ENCODE measurements around the gene SETD3.
A peak's percentile ranks its signal among the peaks of the same experiment; 100 is the strongest.

The SETD3 gene

DNA sequence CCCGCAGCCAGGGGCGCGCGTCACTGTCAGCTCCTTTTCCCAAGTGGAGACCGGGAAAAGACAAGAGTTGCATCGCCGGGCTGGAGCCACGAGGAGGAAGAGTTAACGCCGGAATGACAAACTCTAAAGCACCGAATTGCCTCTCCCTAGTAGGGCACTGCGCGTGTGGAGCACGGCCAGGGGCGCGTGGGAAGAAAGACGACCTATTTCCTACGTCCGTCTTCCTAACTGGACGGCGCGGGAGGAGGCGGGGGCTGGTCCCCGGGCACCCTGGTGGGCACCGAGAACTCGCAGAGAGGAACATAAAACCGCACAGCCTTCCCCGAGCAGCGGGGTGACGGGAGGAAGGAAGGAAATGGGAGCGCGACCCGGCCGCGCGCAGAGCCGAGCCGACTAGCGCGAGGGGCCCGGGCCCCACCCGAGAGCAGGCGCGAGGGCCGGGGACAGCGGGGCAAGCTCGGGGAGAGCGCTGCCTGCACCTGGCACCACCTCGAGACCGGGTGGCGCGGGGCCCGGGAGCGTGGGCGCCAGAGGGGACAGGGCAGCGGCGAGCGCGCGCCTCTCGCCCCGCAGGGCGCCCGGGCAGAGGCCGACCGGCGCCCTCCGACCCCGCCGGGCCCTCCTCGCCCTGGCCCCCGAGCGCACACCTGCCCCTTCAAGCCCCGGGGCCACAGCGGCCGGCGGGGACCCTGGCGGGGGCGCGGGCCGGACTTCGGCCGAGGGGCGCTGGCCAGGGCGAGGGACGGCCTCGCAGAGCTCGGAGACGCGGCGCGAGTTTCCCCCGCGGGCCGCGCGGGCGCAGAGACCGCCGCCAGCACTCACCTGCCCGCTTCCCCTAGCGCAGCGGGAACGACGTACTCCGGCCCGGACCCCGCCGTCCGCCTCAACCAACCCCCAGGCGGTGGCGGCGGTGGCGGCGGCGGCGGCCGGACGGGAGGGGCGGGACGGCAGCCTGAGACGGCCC, at the start of gene SETD3:
SETD3 (minus strand) TSS at position 954 of the 964 bp plus-strand sequence. CDS start 15,054 bp downstream, outside the sequence.
- DNase-seq, result peak; percentile 3 to 44

GRCh38 chr14:99529899-99530298, 49.2 kb upstream of the SETD3 start:
- DNase-seq, result no peak

GRCh38 chr14:99527427-99528076, 46.9 kb upstream of the SETD3 start:
- no peak for DNase-seq

DNA sequence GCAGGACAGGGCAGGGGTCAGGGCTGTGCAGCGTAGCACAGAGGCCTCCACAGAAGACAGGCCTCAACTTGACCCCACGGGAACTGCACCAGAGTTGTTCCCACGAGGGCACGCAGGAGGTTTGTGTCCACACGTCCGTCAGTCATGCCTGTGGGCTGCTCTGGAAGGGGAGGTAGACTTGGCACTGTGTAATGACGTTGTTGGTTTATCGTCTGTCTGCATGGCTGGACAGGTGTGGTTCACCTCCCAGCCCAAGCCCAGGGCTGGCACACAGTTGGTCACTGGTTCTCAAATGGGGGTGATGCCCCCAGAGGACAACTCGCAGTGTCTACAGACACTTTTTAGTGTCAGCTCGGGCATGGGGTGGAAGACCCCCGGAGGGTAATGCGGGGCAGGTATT, 46.4 kb upstream of the SETD3 start:
- no peak for DNase-seq

DNA sequence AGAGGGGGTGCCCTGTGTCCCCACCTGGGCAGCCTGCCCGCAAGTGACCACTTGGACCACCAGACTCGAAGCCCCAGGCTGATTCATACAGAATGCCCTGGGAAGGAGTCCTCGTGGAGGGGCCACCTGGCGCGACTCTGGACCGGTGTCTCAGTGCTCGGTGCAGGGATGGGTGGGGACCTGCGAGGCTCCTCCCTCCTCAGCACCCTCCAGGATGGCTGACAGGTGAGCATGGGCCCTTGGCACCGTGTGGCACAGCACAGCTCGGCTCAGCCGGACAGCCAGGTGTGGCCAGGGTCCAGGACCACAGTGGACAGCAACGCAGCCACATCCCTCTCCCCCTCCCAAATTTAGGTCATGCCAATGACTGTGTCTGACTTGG, 45.0 kb upstream of the SETD3 start:
- DNase-seq, result no peak

DNA sequence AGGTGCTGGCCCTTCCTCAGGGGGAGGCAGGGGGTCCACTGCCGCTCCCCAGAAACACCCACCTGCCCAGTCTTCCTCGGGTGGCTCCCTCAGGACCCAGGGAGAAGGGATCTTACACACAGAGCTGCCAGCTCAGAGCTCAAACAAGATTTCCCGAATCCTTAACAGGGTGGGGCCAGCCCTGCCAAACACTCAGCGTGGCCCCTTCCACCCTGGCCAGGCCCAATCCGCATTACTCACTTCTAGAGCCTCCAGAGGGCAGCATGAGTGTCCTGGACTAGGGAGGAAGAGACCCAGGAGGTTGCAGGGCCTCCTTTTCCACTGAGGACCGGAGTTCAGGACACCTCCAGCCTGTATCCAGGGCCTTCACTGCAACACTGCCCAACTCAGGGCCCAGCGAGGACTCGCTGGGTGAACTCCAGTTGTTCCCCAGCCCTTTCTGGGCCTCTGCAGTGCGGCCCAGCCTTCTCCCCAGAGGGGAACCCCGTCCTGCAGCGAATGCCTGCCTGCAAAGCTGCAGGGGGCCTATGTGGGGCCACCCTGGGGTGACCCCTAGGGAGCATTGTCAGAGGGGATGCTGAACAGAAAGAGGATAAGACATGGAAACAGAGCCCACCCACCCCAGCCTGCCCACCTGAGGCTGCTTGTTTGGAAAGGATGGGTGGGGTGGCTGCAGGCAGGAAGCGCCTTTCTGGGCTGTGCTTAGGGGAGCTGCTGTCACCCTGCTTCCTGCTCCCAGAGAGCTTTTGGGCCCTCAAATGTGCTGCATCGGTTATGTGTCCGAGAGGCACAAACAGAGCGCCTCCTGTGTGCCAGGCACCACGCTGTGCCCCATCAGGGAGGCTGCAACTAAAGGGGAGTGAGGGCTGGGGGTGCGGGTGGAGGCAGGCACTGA, 44.4 kb upstream of the SETD3 start:
- peak in 1 of 2 donors; percentile 16 for DNase-seq

- no peak for DNase-seq
Measured at GRCh38 chr14:99524091-99524661, 43.5 kb upstream of the SETD3 start.

- no peak for DNase-seq
Measured at GRCh38 chr14:99523704-99524055, 43.0 kb upstream of the SETD3 start.

DNA sequence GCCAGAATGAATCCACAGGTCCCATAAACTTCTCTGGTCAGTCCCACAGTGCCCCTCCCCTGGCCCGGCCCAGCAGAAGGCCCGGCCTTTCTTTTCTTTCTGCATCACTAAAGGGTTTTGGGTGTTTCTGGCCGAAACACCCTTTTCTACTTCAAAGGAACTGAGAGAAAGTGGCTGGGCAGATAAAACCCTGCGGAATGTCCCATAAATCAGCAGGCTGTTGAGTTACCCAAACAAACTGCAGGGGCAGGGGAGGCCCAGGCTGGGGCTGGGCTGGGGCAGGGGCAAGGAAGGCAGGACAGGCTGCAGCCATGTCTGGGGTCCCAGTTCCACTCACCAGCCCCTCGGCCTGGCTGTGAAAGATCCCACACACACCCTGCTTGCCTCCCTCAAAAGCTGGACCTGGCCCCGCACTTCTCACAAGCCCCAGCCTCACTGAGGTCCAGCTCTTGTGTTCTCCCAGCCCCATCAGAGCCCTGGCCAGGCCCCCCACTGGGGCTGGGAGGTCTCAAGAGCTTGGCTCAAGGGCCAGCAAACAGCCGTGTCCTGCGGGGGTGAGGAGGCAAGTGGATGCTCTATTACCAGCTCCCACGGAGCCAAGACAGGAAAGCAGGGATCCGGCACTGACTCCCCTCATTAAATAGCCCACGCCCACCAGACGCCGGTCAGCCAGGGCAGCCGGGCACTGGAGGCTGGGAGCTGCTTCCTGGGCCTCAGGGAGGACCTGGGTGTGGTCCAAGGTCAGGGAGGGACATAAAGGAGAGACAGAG, 42.5 kb upstream of the SETD3 start:
- no peak for DNase-seq

DNA sequence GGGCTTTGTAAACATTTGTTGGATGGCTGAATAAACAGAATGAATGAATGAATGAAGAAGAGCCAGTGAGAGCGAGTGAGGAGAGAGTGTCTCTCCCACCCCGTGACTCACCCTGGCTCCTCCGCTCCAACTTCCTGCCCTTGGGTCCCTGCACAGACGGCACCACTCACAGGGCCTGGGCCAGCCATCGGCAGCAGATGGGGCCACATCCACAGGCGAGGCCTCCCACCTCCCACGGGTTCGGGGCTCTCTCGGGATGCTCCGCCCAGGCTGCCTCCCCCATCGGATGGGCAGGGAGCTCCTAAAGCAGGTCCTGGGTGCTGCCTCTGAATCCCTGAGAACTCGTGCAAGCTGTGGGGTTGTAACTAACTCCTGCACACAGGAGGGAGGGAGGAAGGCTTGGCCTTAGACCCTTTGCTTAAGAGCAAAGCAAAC, 41.8 kb upstream of the SETD3 start:
- no peak for DNase-seq

GRCh38 chr14:99522025-99522401, 41.4 kb upstream of the SETD3 start:
- DNase-seq, result no peak

DNA sequence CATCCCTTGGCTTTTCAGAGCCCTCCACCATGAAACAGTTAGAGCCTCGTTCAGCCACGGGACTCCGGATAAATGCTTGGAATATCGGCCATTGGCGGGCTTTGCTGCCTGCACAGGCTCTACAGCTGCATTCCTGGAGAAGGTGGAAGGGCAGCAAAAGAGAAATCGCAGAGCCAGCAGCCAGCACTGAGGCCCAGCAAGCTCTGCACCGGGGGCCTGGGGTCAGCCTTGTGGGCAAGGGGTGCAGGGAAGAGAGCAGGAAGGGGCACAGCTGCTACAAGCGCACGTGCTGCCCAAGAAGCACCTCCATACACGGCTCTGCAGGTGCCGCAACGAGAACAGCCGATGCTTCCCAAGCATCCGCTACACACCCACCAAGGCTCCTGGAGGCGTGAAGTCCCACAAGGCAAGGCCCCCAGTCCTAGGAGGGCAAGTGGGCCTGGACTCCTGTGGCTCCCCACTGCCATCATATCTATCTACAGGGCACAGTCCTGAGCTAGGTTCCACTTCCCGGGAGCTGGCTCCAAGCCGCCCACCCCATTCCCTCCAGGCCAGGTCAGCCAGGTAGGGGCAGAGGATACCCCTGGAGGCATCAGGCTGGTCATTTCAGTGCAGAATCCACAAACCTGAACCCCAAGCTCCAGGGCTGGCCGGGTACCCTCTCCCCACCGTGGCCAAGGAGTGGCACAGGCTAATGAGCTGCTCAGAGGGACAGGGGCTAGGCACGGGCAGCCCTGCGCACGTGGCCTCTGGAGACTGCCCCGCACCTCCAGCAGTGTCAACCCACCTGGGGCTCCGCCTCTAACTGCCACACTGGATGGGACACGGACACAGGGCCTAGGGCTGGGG, 40.7 kb upstream of the SETD3 start:
- DNase-seq, result no peak

- DNase-seq, result no peak
Measured at GRCh38 chr14:99520571-99521081, 40.0 kb upstream of the SETD3 start.

DNA sequence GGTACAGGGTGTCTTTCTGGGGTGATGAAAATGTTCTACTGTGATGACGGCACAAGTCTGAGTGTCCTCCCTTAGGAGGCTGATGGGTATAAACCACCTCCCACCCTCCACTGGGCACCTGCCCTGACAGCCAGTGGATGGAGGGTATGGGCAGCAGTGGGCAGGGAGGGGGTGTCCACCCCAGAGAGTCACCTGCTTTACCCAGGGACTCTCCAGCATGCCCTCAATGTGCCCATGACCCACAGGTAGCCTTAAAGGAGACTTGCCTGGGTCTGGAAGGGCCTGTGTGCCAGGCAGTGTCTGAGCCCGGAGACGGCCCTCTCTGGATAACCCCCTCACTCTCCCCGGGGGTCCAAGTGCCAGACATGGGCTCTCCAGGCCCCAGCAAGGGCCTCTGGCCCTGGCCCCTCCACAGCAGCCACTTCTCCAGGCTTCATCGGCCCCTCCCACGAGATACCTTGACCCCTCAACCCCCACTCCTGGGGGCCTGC, 39.3 kb upstream of the SETD3 start:
- no peak for DNase-seq

DNA sequence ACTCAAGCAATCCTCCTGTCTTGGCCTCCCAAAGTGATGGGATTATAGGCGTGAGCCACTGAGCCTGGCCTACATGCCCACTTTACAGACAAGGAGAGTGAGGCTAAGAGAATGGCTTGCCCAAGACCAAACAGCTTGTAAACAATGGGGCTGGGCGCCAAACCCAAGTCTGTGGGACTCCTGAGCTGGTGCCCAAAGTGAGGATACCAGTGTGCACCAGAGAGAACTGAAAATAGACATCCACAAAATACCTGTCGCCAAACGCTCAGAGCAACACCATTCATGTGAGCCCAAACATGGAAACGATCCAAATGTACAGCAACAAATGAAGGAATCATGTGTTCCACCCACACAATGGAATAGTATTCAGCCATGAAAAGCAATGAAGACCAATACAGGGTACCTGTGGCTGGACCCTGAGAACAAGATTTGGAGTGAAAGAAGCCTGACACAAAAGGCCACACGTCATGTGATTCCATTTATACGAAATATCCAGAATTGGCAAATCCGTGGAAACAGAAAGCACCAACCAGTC, 38.8 kb upstream of the SETD3 start:
- DNase-seq, result no peak

- peak; percentile 77 to 85 for DNase-seq
Measured at GRCh38 chr14:99518441-99519346, 38.0 kb upstream of the SETD3 start.

DNA sequence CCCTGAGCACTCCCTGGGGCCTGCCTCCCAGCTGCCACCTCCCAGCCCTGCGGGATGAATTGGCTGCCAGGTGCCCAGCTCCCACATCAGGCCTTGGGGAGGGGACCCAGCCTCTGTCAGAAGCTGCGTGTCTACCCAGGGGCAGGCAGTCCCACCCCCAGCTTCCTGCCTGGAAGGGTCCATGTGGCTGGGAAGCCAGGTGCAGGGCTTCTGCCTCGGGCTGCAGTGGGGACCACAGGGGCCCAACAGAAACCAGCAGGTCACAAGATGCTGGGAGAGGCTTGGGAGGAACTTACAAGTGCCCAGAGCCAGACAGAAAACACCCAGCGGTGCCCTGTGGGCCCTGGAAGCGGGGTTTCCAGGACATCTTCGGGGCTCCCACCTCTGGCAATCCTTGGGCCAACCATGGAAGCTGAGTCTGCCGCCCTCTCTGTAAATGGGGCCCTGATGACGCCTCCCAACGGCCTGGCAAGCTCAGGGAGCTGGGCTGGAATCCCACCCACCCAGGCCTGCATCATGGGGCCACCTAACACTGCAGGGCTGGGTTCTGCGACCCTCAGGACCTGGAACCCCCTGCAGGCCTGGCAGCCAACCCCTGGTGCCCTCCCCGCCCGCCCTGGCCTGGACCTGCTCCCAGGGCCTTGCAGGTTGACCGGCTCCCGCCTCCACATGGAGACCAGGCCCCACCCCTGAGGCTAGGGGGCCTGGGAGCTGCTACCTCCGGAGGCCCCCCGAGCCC, 37.2 kb upstream of the SETD3 start:
- no peak for DNase-seq

GRCh38 chr14:99516871-99517642, 36.4 kb upstream of the SETD3 start:
- no peak for DNase-seq
